Measurements from ENCODE around the gene HAUS7. TPM values are rescaled to one million over a fixed set of nuclear protein-coding genes. Genes with fewer than 3 reads are reported as not detected.
"Not testable (repeated sequence)": the region's sequence is repeated elsewhere in the genome, so short reads cannot be mapped to it uniquely, and the experiment has no call there.

HAUS7 gene
- total RNA-seq, 2 donors from 2014 or later = 23.5 to 30.1 TPM

GRCh38 chrX:153405426-153405825 lies 65.0 kb downstream of the HAUS7 start:
- peak; percentile 42 for DNase-seq (ENCODE audit: low spot score)
- intact Hi-C loops (cut with DNase I) = no loop called here

GRCh38 chrX:153404333-153404732 lies 66.0 kb downstream of the HAUS7 start:
- DNase-seq (ENCODE audit: low spot score); intact Hi-C loops (cut with DNase I): not testable (repeated sequence)

GRCh38 chrX:153401133-153401764 lies 69.1 kb downstream of the HAUS7 start, which contains the start of gene PNMA6E:
PNMA6E (minus strand) TSS chrX:153401350; CDS start chrX:153398849, 2,501 bp downstream.
- peak; percentile 56 for DNase-seq (ENCODE audit: low spot score)
- intact Hi-C loops (cut with DNase I) = no loop called here

- DNase-seq (ENCODE audit: low spot score) = peak; percentile 83
These were observed 69.9 kb downstream of the HAUS7 start for GRCh38 chrX:153400146-153401132.

GRCh38 chrX:153398275-153398960 lies 72.0 kb downstream of the HAUS7 start:
- peak; percentile 78 for DNase-seq (ENCODE audit: low spot score)
- intact Hi-C loops (cut with DNase I) = no loop called here

More at GRCh38 chrX:153400146-153401132, 69.9 kb downstream of the HAUS7 start:
- intact Hi-C loops (cut with DNase I) = no loop called here

Other genes with a start within 250 kb of the HAUS7 start
- gene PNMA6F, start 148.8 kb downstream of the HAUS7 start, total RNA-seq = not detected
- 10 to 100 TPM in 1 of 2 donors, 1 to 10 TPM in 1; 9.9 to 10.8 TPM for gene ZNF275, start 136.4 kb downstream of the HAUS7 start, total RNA-seq
- gene PNMA6E, start 69.2 kb downstream of the HAUS7 start, total RNA-seq = not detected
- under 1 TPM; 0.65 to 0.90 TPM for gene ZFP92, start 59.1 kb downstream of the HAUS7 start, total RNA-seq
- 1 to 10 TPM in 1 of 2 donors, under 1 TPM in 1; 0.48 to 1.9 TPM for gene TREX2, start 24.5 kb downstream of the HAUS7 start, total RNA-seq
- gene BGN, start 24.4 kb upstream of the HAUS7 start, total RNA-seq = 100 to 1,000 TPM; 392 to 743 TPM
- under 1 TPM in 1 of 2 donors, not detected in 1; 0.19 TPM for gene ATP2B3, start 47.1 kb upstream of the HAUS7 start, total RNA-seq
- gene CCNQ, start 128.6 kb upstream of the HAUS7 start, total RNA-seq = 10 to 100 TPM; 15.8 to 21.7 TPM
- gene DUSP9, start 176.6 kb upstream of the HAUS7 start, total RNA-seq = not detected
- gene PNCK, start 203.2 kb upstream of the HAUS7 start, total RNA-seq = 10 to 100 TPM; 41.1 to 58.9 TPM
- 10 to 100 TPM; 33.5 to 42.3 TPM for gene SLC6A8, start 217.3 kb upstream of the HAUS7 start, total RNA-seq